ENCODE measurements around the gene NFILZ. TPM values are rescaled to one million over a fixed set of nuclear protein-coding genes. Genes with fewer than 3 reads are reported as not detected.

NFILZ gene
- total and polyA plus RNA-seq, 2 of the 8 experiments (the other 6 are each of a cell fraction or from before 2014, with no cell fraction given): not detected

GRCh38 chr19:8657869-8658268 lies 27.4 kb downstream of the NFILZ start:
- Histone ChIP-seq H4K20me1 (replicated peaks in 1 of 2; ENCODE audit: control insufficient read depth in 1 of 2, insufficient read depth in 2 of 2, low read length in 2 of 2) (no peaks in the 10 kb centered on the region), H3K27me3 (replicated peaks in 1 of 4; ENCODE audit: control insufficient read depth in 3 of 4, extremely low read depth in 1 of 4, insufficient read depth in 3 of 4, low read length in 3 of 4) (peaks cover 0 to 2% (median 0%) of the 10 kb centered on the region in 4 experiments; a peak in 1 of 7 replicates), H3K9ac (replicated peaks in 1 of 4; ENCODE audit: extremely low read depth in 1 of 4, low read depth in 3 of 4, low read length in 3 of 4) (no peak overlapping the region), H2AFZ (ENCODE audit: low read length) (no peak overlapping the region), H2BK12ac (ENCODE audit: low read depth, low read length) (no peak overlapping the region), H3K79me1 (ENCODE audit: low read depth, low read length) (no peaks in the 10 kb centered on the region), H3K23me2 (ENCODE audit: low read depth, low read length) (peaks cover 3% of the 10 kb centered on the region; the same call in 1 of the 2 replicates), H3K14ac (ENCODE audit: insufficient read length) (no peak overlapping the region), H4K91ac (replicated peaks; ENCODE audit: insufficient read length, low read length) (no peak overlapping the region), H3K4me1 (replicated peaks in 1 of 4; ENCODE audit: control insufficient read depth in 3 of 4, insufficient read depth in 4 of 4, low read length in 3 of 4) (peaks cover 0 to 6% (median 0%) of the 10 kb centered on the region in 4 experiments; a peak in 1 of 7 replicates), H2BK20ac (ENCODE audit: low read length) (no peak overlapping the region), H2BK15ac (ENCODE audit: low read length) (no peak overlapping the region), H4K5ac (ENCODE audit: insufficient read length, low read depth, low read length) (no peak overlapping the region), H2AK5ac (ENCODE audit: low read depth, low read length) (no peak overlapping the region), H4K8ac (ENCODE audit: extremely low read depth, insufficient read depth, low read length) (no peak overlapping the region), H2BK120ac (replicated peaks; ENCODE audit: low read depth, low read length) (no peak overlapping the region), H3K27ac (ENCODE audit: low read depth, low read length) (no peak overlapping the region), H3K18ac (ENCODE audit: extremely low read depth, low read length) (no peak overlapping the region), H3K23ac (ENCODE audit: insufficient read length) (no peak overlapping the region), H3K79me2 (ENCODE audit: control insufficient read depth in 1 of 2, insufficient read depth in 2 of 2, low read length in 2 of 2) (no peaks in the 10 kb centered on the region), H3K4ac (replicated peaks; ENCODE audit: insufficient read length, low read depth, low read length) (no peak overlapping the region), H3K4me3 (ENCODE audit: extremely low read depth in 1 of 4, insufficient read depth in 2 of 4, low read depth in 3 of 4, low read length in 4 of 4) (no peak overlapping the region), H3K4me2 (ENCODE audit: insufficient read depth in 1 of 2, low read depth in 2 of 2, low read length in 2 of 2) (no peak overlapping the region), H3K36me3 (ENCODE audit: control insufficient read depth in 2 of 4, insufficient read depth in 4 of 4, low read length in 3 of 4) (no peaks in the 10 kb centered on the region), H3K56ac (replicated peaks; ENCODE audit: insufficient read length, low read depth, low read length) (no peak overlapping the region), H3K9me3 (ENCODE audit: insufficient read depth in 2 of 2, low read depth in 1 of 2, low read length in 1 of 2) (no peaks in the 10 kb centered on the region), H2BK5ac (ENCODE audit: low read depth, low read length) (no peak overlapping the region)
- POLR2A ChIA-PET (ENCODE audit: partially characterized antibody): interaction anchor here (0.6 to 1.5 kb wide), 2 partner anchors 50 to 412 kb away, joined by 3 read pairs; no protein-coding TSS in a partner anchor
- 82% methylated on average over 5 of the region's 5 CpGs; no CpG with 5 or more reads in 1 of the 2 experiments for WGBS, 2 experiments (ENCODE audit: extremely low coverage in 1 of 2, insufficient coverage in 1 of 2, insufficient read length in 1 of 2, insufficient replicate concordance in 2 of 2, low coverage in 1 of 2, low lambda C conversion rate in 2 of 2, missing lambda C conversion rate in 1 of 2)
- DNase-seq (ENCODE audit: low read depth in 1 of 2, low spot score in 2 of 2) (no peak), FAIRE-seq (no peak)
- CTCF ChIA-PET (ENCODE audit: partially characterized antibody): interaction anchor here (1.1 to 1.2 kb wide), 2 partner anchors 12 to 35 kb away, joined by 4 to 6 read pairs; no protein-coding TSS in a partner anchor
- TF ChIP-seq SIRT6 (IDR thresholded peaks at IDR 0.05; ENCODE audit: low read length) (no peak), POLR2A (IDR thresholded peaks at IDR 0.05; ENCODE audit: control extremely low read depth in 1 of 2, low read depth in 2 of 2, low read length in 2 of 2) (no peak), CTCF (IDR thresholded peaks at IDR 0.05; ENCODE audit: control extremely low read depth in 1 of 3, insufficient read depth in 1 of 3, low read depth in 1 of 3, low read length in 3 of 3) (no peak), E2F6 (IDR thresholded peaks at IDR 0.05) (no peak), EGR1 (IDR thresholded peaks at IDR 0.05; ENCODE audit: borderline replicate concordance, low read depth, low read length) (no peak), JUN (IDR thresholded peaks at IDR 0.05; ENCODE audit: low read depth, low read length) (no peak), BACH1 (IDR thresholded peaks at IDR 0.05; ENCODE audit: low read length) (no peak), ZNF274 (IDR thresholded peaks at IDR 0.05; ENCODE audit: borderline replicate concordance, extremely low read depth, low read length) (no peak), KDM1A (IDR thresholded peaks at IDR 0.05; ENCODE audit: borderline replicate concordance, low read length) (peak; percentile 77; the same call in 1 of the 2 replicates)

Measured in H1 (cell line).